OCI-LY3 (cell line): ENCODE measurements around the gene RBPJ.

ENCODE experiments used
- H2AFZ ChIP-seq: fragments of 200-600, 300-600 bp; shearing (Covaris generic); 2 replicates; pipeline ENCODE4 v1.6.0; 2014; ENCODE audit warnings: antibody characterized with exemption, low read depth, low read length
- H3K27ac ChIP-seq: fragments of 200-600, 300-600 bp; sonication (generic); 2 replicates; pipeline ENCODE4 v1.5.1; 2014; ENCODE audit warnings: mild to moderate bottlenecking, low read length, moderate library complexity, mixed read lengths
- H3K27me3 ChIP-seq: fragments of 200-600, 300-600 bp; sonication (generic); 2 replicates; pipeline ENCODE4 v1.6.1; 2014; ENCODE audit warnings: low read depth, low read length, mixed read lengths
- H3K36me3 ChIP-seq: fragments of 200-600, 300-600 bp; sonication (generic); replicated peaks from 2 replicates; pipeline ENCODE3; 2014; ENCODE audit warnings: low read depth, low read length, mixed read lengths
- H3K4me1 ChIP-seq: fragments of 300-600, 200-600 bp; sonication (generic); 2 replicates; pipeline ENCODE4 v1.6.1; 2014; ENCODE audit warnings: low read length, mixed read lengths
- H3K4me2 ChIP-seq: fragments of 200-600, 300-600 bp; sonication (generic); 2 replicates; pipeline ENCODE4 v1.6.1; 2014; ENCODE audit warnings: low read length, mixed read lengths
- H3K4me3 ChIP-seq: fragments of 300-600, 200-600 bp; sonication (generic); 2 replicates; pipeline ENCODE4 v1.5.1; 2014; ENCODE audit warnings: antibody characterized with exemption, mild to moderate bottlenecking, low read length, moderate library complexity
- H3K79me2 ChIP-seq: fragments of 300-600, 200-600 bp; shearing (Covaris generic); 2 replicates; pipeline ENCODE4 v1.6.1; 2014; ENCODE audit warnings: mild to moderate bottlenecking, low read length, mixed read lengths
- H3K9ac ChIP-seq: fragments of 300-600, 200-600 bp; shearing (Covaris generic); 2 replicates; pipeline ENCODE4 v1.6.0; 2014; ENCODE audit warnings: mild to moderate bottlenecking, low read length, moderate library complexity
- H3K9me3 ChIP-seq: fragments of 200-600, 300-600 bp; shearing (Covaris generic); 2 replicates; pipeline ENCODE4 v1.6.1; 2014; ENCODE audit warnings: low read length, mixed read lengths; ENCODE audit not compliant: insufficient read depth
- H4K20me1 ChIP-seq: fragments of 200-600, 300-600 bp; sonication (generic); 2 replicates; pipeline ENCODE4 v1.6.1; 2016; ENCODE audit warnings: low read length, mixed read lengths; ENCODE audit not compliant: insufficient read depth
- CTCF ChIP-seq: fragments of 200-600, 300-600 bp; sonication (generic); IDR thresholded peaks from 2 replicates; pipeline ENCODE4 v1.5.1; 2014; ENCODE audit warnings: antibody characterized with exemption, low read length, low read depth
- EZH2phosphoT487 ChIP-seq: fragments of 200-600 bp; shearing (Covaris generic); IDR thresholded peaks from 2 replicates; pipeline ENCODE4 v1.6.1; 2018; ENCODE audit warnings: antibody characterized with exemption, mixed run types, low read depth

RBPJ gene

GRCh38 chr4:26410385-26411293 lies 89.8 kb downstream of the RBPJ start:
- peaks cover 50% of the 10 kb centered on the region for H3K36me3 ChIP-seq
- peak; percentile 82 for TF ChIP-seq CTCF
- TF ChIP-seq EZH2phosphoT487 = no peak
- H3K9ac ChIP-seq = no peak overlapping the region
- H2AFZ ChIP-seq = no peak overlapping the region
- no peak overlapping the region for H3K27ac ChIP-seq
- peaks cover 33% of the 10 kb centered on the region for H4K20me1 ChIP-seq
- no peaks in the 10 kb centered on the region for H3K27me3 ChIP-seq
- peaks cover 8% of the 10 kb centered on the region; the same call in 1 of the 2 replicates for H3K4me1 ChIP-seq
- H3K79me2 ChIP-seq = peaks cover 10% of the 10 kb centered on the region; the same call in 1 of the 2 replicates
- H3K4me3 ChIP-seq = no peak overlapping the region
- peaks cover 11% of the 10 kb centered on the region; the same call in 1 of the 2 replicates for H3K9me3 ChIP-seq
- H3K4me2 ChIP-seq = no peak overlapping the region

- H3K4me1 ChIP-seq = peaks cover 8% of the 10 kb centered on the region; the same call in 1 of the 2 replicates
- H3K36me3 ChIP-seq = peaks cover 44% of the 10 kb centered on the region
- peaks cover 13% of the 10 kb centered on the region; the same call in 1 of the 2 replicates for H3K79me2 ChIP-seq
- H3K9ac ChIP-seq = no peak overlapping the region
- H3K4me3 ChIP-seq = no peak overlapping the region
- H3K9me3 ChIP-seq = no peaks in the 10 kb centered on the region
- H3K27ac ChIP-seq = no peak overlapping the region
- peaks cover 38% of the 10 kb centered on the region for H4K20me1 ChIP-seq
- TF ChIP-seq EZH2phosphoT487 = no peak
- TF ChIP-seq CTCF = no peak
- H2AFZ ChIP-seq = no peak overlapping the region
- H3K4me2 ChIP-seq = no peak overlapping the region
- H3K27me3 ChIP-seq = no peaks in the 10 kb centered on the region
Measured at GRCh38 chr4:26412381-26413372, 91.9 kb downstream of the RBPJ start.

- no peak overlapping the region for H3K9ac ChIP-seq
- H3K79me2 ChIP-seq = peaks cover 13% of the 10 kb centered on the region; the same call in 1 of the 2 replicates
- TF ChIP-seq CTCF = no peak
- TF ChIP-seq EZH2phosphoT487 = no peak
- H3K27ac ChIP-seq = no peak overlapping the region
- H3K9me3 ChIP-seq = no peaks in the 10 kb centered on the region
- H3K4me1 ChIP-seq = peaks cover 8% of the 10 kb centered on the region; the same call in 1 of the 2 replicates
- no peak overlapping the region for H3K4me2 ChIP-seq
- no peaks in the 10 kb centered on the region for H3K27me3 ChIP-seq
- no peak overlapping the region for H3K4me3 ChIP-seq
- H4K20me1 ChIP-seq = peaks cover 36% of the 10 kb centered on the region
- H2AFZ ChIP-seq = no peak overlapping the region
- peaks cover 43% of the 10 kb centered on the region for H3K36me3 ChIP-seq
Measured at GRCh38 chr4:26413582-26413981, 92.8 kb downstream of the RBPJ start.
